Stimulated activated naive B cell treated with anti-CD40 and anti-IgM and Interleukin-4, amounts not matched to agents 10 μg/mL and 1 μg/mL and 100 μg/mL, for 72 hours (primary cell): ENCODE results near the gene C7orf33.
"Not testable (repeated sequence)": the region's sequence is repeated elsewhere in the genome, so short reads cannot be mapped to it uniquely, and the experiment has no call there.

Source experiments
- ATAC-seq, 2 donors: fragments of 150-1000 bp; cut with Tn5 transposase; replicated peaks; 2 replicates each; pipeline ENCODE4 v1.10.0; 2021; ENCODE audit warnings: moderate library complexity in 1 of 2
- DNase-seq: peaks from one replicate; pipeline ENCODE4 v3.0.0; 2021
- H3K27ac Mint-ChIP-seq: one replicate; pipeline ENCODE4 v1.8.0; 2022; ENCODE audit warnings: mild to moderate bottlenecking, mixed read lengths
- H3K27me3 Mint-ChIP-seq, 2 donors: one replicate each; pipeline ENCODE4 v1.8.0; 2022; ENCODE audit warnings: mixed read lengths in 2 of 2
- H3K36me3 Mint-ChIP-seq, 2 donors: one replicate each; pipeline ENCODE4 v1.8.0; 2022; ENCODE audit warnings: mixed read lengths in 2 of 2, mild to moderate bottlenecking in 1 of 2
- H3K4me1 Mint-ChIP-seq, 2 donors: one replicate each; pipeline ENCODE4 v1.8.0; 2022; ENCODE audit warnings: mixed read lengths in 2 of 2, mild to moderate bottlenecking in 1 of 2
- H3K4me3 Mint-ChIP-seq, 2 donors: one replicate each; pipeline ENCODE4 v1.8.0; 2022; ENCODE audit warnings: mild to moderate bottlenecking in 2 of 2, mixed read lengths in 2 of 2, moderate library complexity in 1 of 2
- H3K9me3 Mint-ChIP-seq, 2 donors: one replicate each; pipeline ENCODE4 v1.8.0; 2022; ENCODE audit warnings: mixed read lengths in 2 of 2, mild to moderate bottlenecking in 1 of 2

The C7orf33 gene, protein sequence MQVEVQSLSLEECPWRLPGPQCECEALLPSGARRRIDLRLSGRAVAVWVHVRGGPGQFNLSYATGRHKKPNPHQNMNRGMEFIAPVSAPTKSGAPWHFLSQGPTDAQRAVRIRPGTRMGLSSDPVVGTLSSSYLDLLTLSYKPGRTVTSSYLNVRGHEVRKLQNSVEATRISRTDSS

GRCh38 chr7:148590471-148590870 is at the start of gene C7orf33:
C7orf33 (plus strand) TSS chr7:148590766; CDS start chr7:148590926, 160 bp downstream.
- Mint-ChIP-seq H3K9me3 (peaks cover 0 to 2% of the 10 kb centered on the region in 2 donors), H3K27me3 (peaks cover 33 to 36% of the 10 kb centered on the region in 2 donors), H3K4me1 (peaks cover 1 to 3% of the 10 kb centered on the region in 2 donors), H3K4me3 (no peak within 1 kb of the TSS), H3K27ac (peak within 1 kb of the TSS; percentile 10), H3K36me3 (no peaks in the 10 kb centered on the region)
- no peak for ATAC-seq
- no peak for DNase-seq

GRCh38 chr7:148541891-148542504 is 48.6 kb upstream of the C7orf33 start:
- DNase-seq (no peak), ATAC-seq (no peak)
- Mint-ChIP-seq H3K4me3 (no peak overlapping the region), H3K9me3 (no peaks in the 10 kb centered on the region), H3K27ac (no peak overlapping the region), H3K36me3 (no peaks in the 10 kb centered on the region), H3K4me1 (no peaks in the 10 kb centered on the region), H3K27me3 (peaks cover 8 to 13% of the 10 kb centered on the region in 2 donors)

DNA sequence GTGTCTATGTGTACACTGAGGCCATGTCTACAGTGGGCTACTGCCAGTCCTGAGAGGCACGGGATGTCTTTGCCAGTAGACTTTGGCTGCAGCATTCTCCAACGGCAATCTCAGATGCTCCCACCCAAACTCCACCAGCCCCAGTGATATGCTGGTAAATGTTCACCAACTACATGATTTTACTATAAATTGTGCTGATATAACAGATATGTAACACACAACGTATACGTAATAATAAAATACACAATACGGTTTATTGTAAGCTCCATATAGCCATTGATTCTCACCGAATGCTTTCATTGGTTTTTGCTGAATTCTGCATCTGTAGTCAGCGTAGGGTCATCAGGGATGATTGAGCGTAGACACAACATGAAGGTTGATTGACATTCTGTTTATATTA is 47.3 kb upstream of the C7orf33 start:
- Mint-ChIP-seq H3K9me3 (peaks cover 2 to 5% of the 10 kb centered on the region in 2 donors), H3K4me3 (no peak overlapping the region), H3K27me3 (peaks cover 7 to 8% of the 10 kb centered on the region in 2 donors), H3K36me3 (peaks cover 0 to 4% of the 10 kb centered on the region in 2 donors), H3K4me1 (peaks cover 0 to 3% of the 10 kb centered on the region in 2 donors), H3K27ac (peak overlapping the region; percentile 62)
- DNase-seq (no peak), ATAC-seq (no peak)

GRCh38 chr7:148545172-148545571 is 45.4 kb upstream of the C7orf33 start:
- ATAC-seq (no peak), DNase-seq (no peak)
- Mint-ChIP-seq H3K4me3 (no peak overlapping the region), H3K27me3 (peaks cover 7 to 10% of the 10 kb centered on the region in 2 donors), H3K27ac (no peak overlapping the region), H3K9me3 (peaks cover 9 to 14% of the 10 kb centered on the region in 2 donors), H3K36me3 (peaks cover 0 to 5% of the 10 kb centered on the region in 2 donors), H3K4me1 (peaks cover 0 to 5% of the 10 kb centered on the region in 2 donors)

GRCh38 chr7:148545932-148546331 is 44.6 kb upstream of the C7orf33 start:
- ATAC-seq (no peak), DNase-seq (no peak)
- no peak overlapping the region for H3K4me3 Mint-ChIP-seq
- H3K27me3 Mint-ChIP-seq, result peaks cover 7 to 10% of the 10 kb centered on the region in 2 donors
- peaks cover 12 to 14% of the 10 kb centered on the region in 2 donors for H3K9me3 Mint-ChIP-seq
- peaks cover 0 to 5% of the 10 kb centered on the region in 2 donors for H3K36me3 Mint-ChIP-seq
- H3K4me1 Mint-ChIP-seq, result peaks cover 0 to 5% of the 10 kb centered on the region in 2 donors
- no peak overlapping the region for H3K27ac Mint-ChIP-seq

GRCh38 chr7:148546857-148547256 is 43.7 kb upstream of the C7orf33 start:
- ATAC-seq, result no peak
- no peak for DNase-seq
- peaks cover 0 to 7% of the 10 kb centered on the region in 2 donors for H3K4me1 Mint-ChIP-seq
- H3K9me3 Mint-ChIP-seq, result peaks cover 14 to 16% of the 10 kb centered on the region in 2 donors
- peaks cover 7 to 9% of the 10 kb centered on the region in 2 donors for H3K27me3 Mint-ChIP-seq
- peaks cover 0 to 5% of the 10 kb centered on the region in 2 donors for H3K36me3 Mint-ChIP-seq
- H3K4me3 Mint-ChIP-seq, result no peak overlapping the region
- H3K27ac Mint-ChIP-seq, result no peak overlapping the region

- no peak for DNase-seq
- H3K9me3 Mint-ChIP-seq, result peaks cover 14 to 16% of the 10 kb centered on the region in 2 donors
- H3K27ac Mint-ChIP-seq, result no peak overlapping the region
- H3K27me3 Mint-ChIP-seq, result peaks cover 6 to 9% of the 10 kb centered on the region in 2 donors
- H3K4me3 Mint-ChIP-seq, result no peak overlapping the region
- peaks cover 0 to 7% of the 10 kb centered on the region in 2 donors for H3K4me1 Mint-ChIP-seq
- peaks cover 0 to 5% of the 10 kb centered on the region in 2 donors for H3K36me3 Mint-ChIP-seq
- ATAC-seq, result peak in 1 of 2 donors; percentile 63
Observed at GRCh38 chr7:148547951-148548350, 42.6 kb upstream of the C7orf33 start.

GRCh38 chr7:148553979-148554378 is 36.6 kb upstream of the C7orf33 start:
- no peak for DNase-seq
- H3K4me3 Mint-ChIP-seq, result no peak overlapping the region
- peaks cover 0 to 2% of the 10 kb centered on the region in 2 donors for H3K4me1 Mint-ChIP-seq
- no peak overlapping the region for H3K27ac Mint-ChIP-seq
- H3K9me3 Mint-ChIP-seq, result peaks cover 3 to 10% of the 10 kb centered on the region in 2 donors
- no peak for ATAC-seq
- peaks cover 29 to 39% of the 10 kb centered on the region in 2 donors for H3K27me3 Mint-ChIP-seq
- H3K36me3 Mint-ChIP-seq, result no peaks in the 10 kb centered on the region

- Mint-ChIP-seq H3K36me3 (peaks cover 2 to 4% of the 10 kb centered on the region in 2 donors), H3K4me1 (peaks cover under 1 to 1% of the 10 kb centered on the region in 2 donors), H3K4me3 (no peak overlapping the region), H3K27ac (no peak overlapping the region), H3K27me3 (peaks cover 46 to 50% of the 10 kb centered on the region in 2 donors), H3K9me3 (peaks cover 3 to 4% of the 10 kb centered on the region in 2 donors)
- no peak for DNase-seq
- no peak for ATAC-seq
Observed at GRCh38 chr7:148556892-148557291, 33.7 kb upstream of the C7orf33 start.

GRCh38 chr7:148558914-148559313 is 31.7 kb upstream of the C7orf33 start:
- no peak overlapping the region for H3K27ac Mint-ChIP-seq
- H3K27me3 Mint-ChIP-seq, result peaks cover 39 to 42% of the 10 kb centered on the region in 2 donors
- ATAC-seq (no peak), DNase-seq (no peak)
- H3K4me3 Mint-ChIP-seq, result no peak overlapping the region
- peaks cover 2 to 4% of the 10 kb centered on the region in 2 donors for H3K36me3 Mint-ChIP-seq
- peaks cover 11 to 17% of the 10 kb centered on the region in 2 donors for H3K4me1 Mint-ChIP-seq
- H3K9me3 Mint-ChIP-seq, result peaks cover 4 to 5% of the 10 kb centered on the region in 2 donors

GRCh38 chr7:148561099-148561498 is 29.5 kb upstream of the C7orf33 start:
- no peak for ATAC-seq
- H3K36me3 Mint-ChIP-seq, result peaks cover 2 to 4% of the 10 kb centered on the region in 2 donors
- no peak overlapping the region for H3K27ac Mint-ChIP-seq
- H3K9me3 Mint-ChIP-seq, result peaks cover 4 to 5% of the 10 kb centered on the region in 2 donors
- DNase-seq, result no peak
- H3K4me1 Mint-ChIP-seq, result peaks cover 19 to 31% of the 10 kb centered on the region in 2 donors
- no peak overlapping the region for H3K4me3 Mint-ChIP-seq
- H3K27me3 Mint-ChIP-seq, result peaks cover 27 to 36% of the 10 kb centered on the region in 2 donors

DNA sequence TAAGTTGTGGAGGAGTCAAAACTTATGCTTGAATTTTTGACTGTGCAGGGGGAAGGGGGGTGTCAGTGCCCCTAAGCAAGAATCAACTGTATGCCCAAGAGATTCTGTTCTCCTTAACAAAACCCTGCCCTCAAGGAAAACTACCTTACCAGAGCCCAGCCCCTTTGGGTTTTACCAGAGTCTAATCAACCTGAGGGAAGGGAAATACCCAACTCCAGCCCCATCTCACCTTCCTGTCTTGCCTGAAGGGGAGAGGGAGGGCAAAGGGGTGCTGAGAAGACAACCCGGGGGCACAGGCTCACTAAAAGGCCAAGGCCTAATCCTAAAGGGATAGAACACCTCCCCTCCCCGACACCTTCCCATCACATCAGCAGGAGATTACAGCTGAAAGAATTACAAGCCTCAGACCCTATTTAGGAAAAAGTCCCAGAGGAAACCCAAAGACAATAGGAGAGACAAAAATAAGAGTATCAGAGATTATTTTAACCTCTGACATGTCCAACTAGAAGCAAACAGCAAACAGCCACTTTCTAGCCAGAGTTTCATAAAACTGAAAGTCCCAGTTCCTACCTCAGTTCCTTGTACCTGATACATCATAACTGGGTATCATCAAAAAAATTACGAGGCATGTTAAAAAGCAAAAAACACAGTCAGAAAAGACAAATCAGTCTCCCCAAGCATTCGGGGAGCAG is 26.8 kb upstream of the C7orf33 start:
- peak; percentile 59 to 68 for ATAC-seq

GRCh38 chr7:148564275-148564951 is 26.2 kb upstream of the C7orf33 start:
- peak overlapping the region; percentile 88 for H3K27ac Mint-ChIP-seq
- H3K4me3 Mint-ChIP-seq, result peak overlapping the region; percentile 56 to 62

More for the DNA sequence above, 26.8 kb upstream of the C7orf33 start:
- H3K36me3 Mint-ChIP-seq, result peaks cover 2 to 4% of the 10 kb centered on the region in 2 donors
- peak overlapping the region; percentile 56 to 62 for H3K4me3 Mint-ChIP-seq
- peak overlapping the region; percentile 88 for H3K27ac Mint-ChIP-seq
- peaks cover 11 to 24% of the 10 kb centered on the region in 2 donors for H3K27me3 Mint-ChIP-seq
- H3K9me3 Mint-ChIP-seq, result peaks cover 4 to 5% of the 10 kb centered on the region in 2 donors
- peaks cover 22 to 34% of the 10 kb centered on the region in 2 donors for H3K4me1 Mint-ChIP-seq
- no peak for DNase-seq

DNA sequence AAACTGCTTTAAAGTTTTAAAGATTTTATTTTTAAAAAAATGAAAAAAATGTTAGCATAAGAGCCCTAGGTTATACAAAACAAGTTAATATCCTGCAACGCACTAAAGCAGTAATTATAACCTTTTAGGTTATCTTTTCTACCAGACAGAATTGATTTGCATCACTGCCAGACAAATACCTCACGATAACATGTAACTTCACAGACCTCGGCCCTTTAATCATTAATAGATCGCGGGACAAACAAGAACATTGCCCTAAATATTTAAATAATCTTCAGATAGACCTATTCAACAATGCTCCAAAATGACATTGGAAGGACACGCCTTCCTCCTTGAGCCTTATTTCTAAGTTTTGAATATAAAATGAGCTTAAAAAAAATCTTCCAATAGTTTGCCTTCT is 23.8 kb upstream of the C7orf33 start:
- H3K36me3 Mint-ChIP-seq, result peaks cover 3 to 4% of the 10 kb centered on the region in 2 donors
- peaks cover 3 to 4% of the 10 kb centered on the region in 2 donors for H3K9me3 Mint-ChIP-seq
- peaks cover 5 to 8% of the 10 kb centered on the region in 2 donors for H3K27me3 Mint-ChIP-seq
- DNase-seq (no peak), ATAC-seq (no peak)
- peaks cover 26 to 46% of the 10 kb centered on the region in 2 donors for H3K4me1 Mint-ChIP-seq
- H3K4me3 Mint-ChIP-seq, result no peak overlapping the region
- no peak overlapping the region for H3K27ac Mint-ChIP-seq

More at GRCh38 chr7:148564275-148564951, 26.2 kb upstream of the C7orf33 start:
- ATAC-seq, result peak; percentile 72 to 78
- DNase-seq, H3K9me3 Mint-ChIP-seq, H3K36me3 Mint-ChIP-seq: not testable (repeated sequence)
- Mint-ChIP-seq H3K27me3 (peaks cover 11 to 17% of the 10 kb centered on the region in 2 donors), H3K4me1 (peaks cover 22 to 34% of the 10 kb centered on the region in 2 donors)
